ENCODE data around the gene NAPEPLD.
"Not testable (repeated sequence)": the region's sequence is repeated elsewhere in the genome, so short reads cannot be mapped to it uniquely, and the experiment has no call there.

- TF ChIP-seq, protein P1, sequence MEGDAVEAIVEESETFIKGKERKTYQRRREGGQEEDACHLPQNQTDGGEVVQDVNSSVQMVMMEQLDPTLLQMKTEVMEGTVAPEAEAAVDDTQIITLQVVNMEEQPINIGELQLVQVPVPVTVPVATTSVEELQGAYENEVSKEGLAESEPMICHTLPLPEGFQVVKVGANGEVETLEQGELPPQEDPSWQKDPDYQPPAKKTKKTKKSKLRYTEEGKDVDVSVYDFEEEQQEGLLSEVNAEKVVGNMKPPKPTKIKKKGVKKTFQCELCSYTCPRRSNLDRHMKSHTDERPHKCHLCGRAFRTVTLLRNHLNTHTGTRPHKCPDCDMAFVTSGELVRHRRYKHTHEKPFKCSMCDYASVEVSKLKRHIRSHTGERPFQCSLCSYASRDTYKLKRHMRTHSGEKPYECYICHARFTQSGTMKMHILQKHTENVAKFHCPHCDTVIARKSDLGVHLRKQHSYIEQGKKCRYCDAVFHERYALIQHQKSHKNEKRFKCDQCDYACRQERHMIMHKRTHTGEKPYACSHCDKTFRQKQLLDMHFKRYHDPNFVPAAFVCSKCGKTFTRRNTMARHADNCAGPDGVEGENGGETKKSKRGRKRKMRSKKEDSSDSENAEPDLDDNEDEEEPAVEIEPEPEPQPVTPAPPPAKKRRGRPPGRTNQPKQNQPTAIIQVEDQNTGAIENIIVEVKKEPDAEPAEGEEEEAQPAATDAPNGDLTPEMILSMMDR (IDR thresholded peaks at IDR 0.05; ENCODE audit: control extremely low read depth in 1 of 3, insufficient read depth in 1 of 3, low read depth in 1 of 3, low read length in 3 of 3) = not testable (repeated sequence)
- TF ChIP-seq EZH2 (IDR thresholded peaks at IDR 0.05; ENCODE audit: low read depth, low read length, severe bottlenecking); CREB1 (IDR thresholded peaks at IDR 0.05); CEBPB (IDR thresholded peaks at IDR 0.05; ENCODE audit: low read depth, low read length); POLR2AphosphoS5 (IDR thresholded peaks at IDR 0.05; ENCODE audit: low read depth, low read length); POLR2A (IDR thresholded peaks at IDR 0.05; ENCODE audit: control extremely low read depth in 1 of 2, low read depth in 2 of 2, low read length in 2 of 2); RFX5 (IDR thresholded peaks at IDR 0.05; ENCODE audit: borderline replicate concordance, low read depth, low read length); EP300 (IDR thresholded peaks at IDR 0.05; ENCODE audit: borderline replicate concordance in 1 of 2, low read depth in 2 of 2, low read length in 2 of 2); MAX (IDR thresholded peaks at IDR 0.05); TBP (IDR thresholded peaks at IDR 0.05; ENCODE audit: low read depth, low read length); SIN3A (conservative IDR thresholded peaks at IDR 0.05 in 1 of 2, IDR thresholded peaks at IDR 0.05 in 1 of 2; ENCODE audit: low read depth in 1 of 2, low read length in 2 of 2): not testable (repeated sequence)
- TF ChIP-seq, protein P2, sequence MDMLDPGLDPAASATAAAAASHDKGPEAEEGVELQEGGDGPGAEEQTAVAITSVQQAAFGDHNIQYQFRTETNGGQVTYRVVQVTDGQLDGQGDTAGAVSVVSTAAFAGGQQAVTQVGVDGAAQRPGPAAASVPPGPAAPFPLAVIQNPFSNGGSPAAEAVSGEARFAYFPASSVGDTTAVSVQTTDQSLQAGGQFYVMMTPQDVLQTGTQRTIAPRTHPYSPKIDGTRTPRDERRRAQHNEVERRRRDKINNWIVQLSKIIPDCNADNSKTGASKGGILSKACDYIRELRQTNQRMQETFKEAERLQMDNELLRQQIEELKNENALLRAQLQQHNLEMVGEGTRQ (IDR thresholded peaks at IDR 0.05; ENCODE audit: low read length) = not testable (repeated sequence)
Measured at GRCh38 chr7:103092321-103092720, 56.6 kb downstream of the NAPEPLD start.

Measured in H1 (cell line).